Ovary (tissue), 3 donors: ENCODE results near the gene RAB27A.

Experiments
- CTCF ChIP-seq, 3 donors: fragments of 450-650 bp in 2 of 3; fragments of 200-600 bp in 1 of 3; IDR thresholded peaks; one replicate each; pipeline versions ENCODE4 v1.5.1 to v1.8.0; 2016 to 2022; ENCODE audit warnings: antibody characterized with exemption in 3 of 3, mild to moderate bottlenecking in 1 of 3
- EP300 ChIP-seq: sonication (generic); formaldehyde crosslinking; IDR thresholded peaks from one replicate; pipeline ENCODE4 v1.6.1; 2017; ENCODE audit warnings: antibody characterized with exemption
- donor health status: DM: no; HTN: no; CAD: no.

- TF ChIP-seq CTCF (IDR thresholded peaks at IDR 0.05): no peak
- TF ChIP-seq EP300: no peak
Observed at GRCh38 chr15:55254916-55255679, 34.5 kb downstream of the RAB27A start.
